ENCODE results near the gene SLC44A5. TPM values are rescaled to one million over a fixed set of nuclear protein-coding genes. Genes with fewer than 3 reads are reported as not detected.
A peak's percentile ranks its signal among the peaks of the same experiment; 100 is the strongest.

SLC44A5 gene
- total RNA-seq, 1 donor from 2014 or later, result 4.1 TPM

GRCh38 chr1:75470448-75470847 lies 140.5 kb downstream of the SLC44A5 start:
- no peak for DNase-seq (ENCODE audit: low spot score in 2 of 2, unreplicated experiment in 2 of 2)
- Mint-ChIP-seq H3K9me3 (peaks cover 14% of the 10 kb centered on the region), H3K27ac (no peak overlapping the region), H3K4me1 (peaks cover 15% of the 10 kb centered on the region), H3K4me3 (no peak overlapping the region), H3K27me3 (ENCODE audit: low read depth) (no peaks in the 10 kb centered on the region), H3K36me3 (no peaks in the 10 kb centered on the region)
- no peak for TF ChIP-seq CTCF (IDR thresholded peaks at IDR 0.05; ENCODE audit: unreplicated experiment)

DNA sequence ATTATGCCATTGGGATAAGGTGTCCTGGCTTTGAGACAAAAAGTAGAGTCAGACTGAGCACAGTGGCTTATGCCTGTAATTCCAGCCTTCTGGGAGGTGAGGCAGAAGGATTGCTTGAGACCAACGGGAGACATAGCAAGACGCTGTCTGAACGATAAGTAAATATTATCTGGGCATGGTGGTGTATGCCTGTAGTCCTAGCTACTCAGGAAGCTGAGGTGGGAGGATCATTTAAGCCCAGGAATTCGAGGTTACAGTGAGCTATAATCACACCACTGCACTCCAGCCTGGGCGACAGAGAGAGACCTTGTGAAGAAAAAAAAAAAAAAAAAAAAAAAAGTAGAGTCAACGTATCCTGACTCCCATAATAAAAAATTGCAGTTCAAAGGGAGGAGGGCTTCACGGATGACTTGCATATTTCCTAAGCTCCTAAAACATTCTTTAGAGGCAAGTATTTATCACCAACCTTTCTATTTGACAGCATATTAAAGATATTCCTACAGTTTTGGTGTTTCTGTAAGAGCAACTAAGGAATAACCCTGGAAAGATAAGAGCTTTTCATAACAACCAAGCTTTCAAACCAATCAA lies 141.2 kb downstream of the SLC44A5 start:
- H3K9me3 Mint-ChIP-seq, result peaks cover 20% of the 10 kb centered on the region

DNA sequence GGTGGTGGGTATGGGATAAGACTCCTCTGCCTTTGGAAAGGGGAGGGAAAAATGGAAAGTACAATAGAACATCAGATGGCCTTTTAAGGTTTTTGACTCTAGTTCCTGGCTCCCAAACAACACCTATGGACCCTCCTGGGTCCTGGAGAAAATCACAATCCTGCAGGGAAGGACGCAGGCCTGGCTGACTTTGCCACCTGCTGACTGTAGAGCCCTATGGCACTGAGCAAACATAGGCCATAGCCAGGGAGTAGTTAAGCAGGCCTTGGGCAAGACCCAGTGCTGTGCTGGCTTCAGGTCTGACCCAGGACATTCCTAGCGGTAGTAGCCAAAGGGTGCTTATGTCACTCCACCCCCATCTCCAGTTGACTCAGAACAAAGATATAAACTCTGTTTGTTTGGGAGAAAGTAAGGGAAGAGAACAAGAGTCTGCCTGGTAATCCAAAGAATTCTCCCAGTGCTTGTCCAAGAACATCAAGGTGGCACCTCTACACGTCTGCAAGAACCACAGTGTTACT lies 149.0 kb downstream of the SLC44A5 start:
- TF ChIP-seq CTCF (IDR thresholded peaks at IDR 0.05; ENCODE audit: unreplicated experiment), result no peak
- Mint-ChIP-seq H3K9me3 (peaks cover 25% of the 10 kb centered on the region), H3K36me3 (no peaks in the 10 kb centered on the region), H3K27me3 (ENCODE audit: low read depth) (no peaks in the 10 kb centered on the region), H3K27ac (no peak overlapping the region), H3K4me1 (no peaks in the 10 kb centered on the region), H3K4me3 (no peak overlapping the region)
- DNase-seq (ENCODE audit: low spot score in 2 of 2, unreplicated experiment in 2 of 2), result no peak

More for the DNA sequence above, 141.2 kb downstream of the SLC44A5 start:
- no peaks in the 10 kb centered on the region for H3K27me3 Mint-ChIP-seq (ENCODE audit: low read depth)
- no peak for DNase-seq (ENCODE audit: low spot score in 2 of 2, unreplicated experiment in 2 of 2)
- H3K27ac Mint-ChIP-seq, result peak overlapping the region; percentile 32
- no peak for TF ChIP-seq CTCF (IDR thresholded peaks at IDR 0.05; ENCODE audit: unreplicated experiment)
- H3K4me3 Mint-ChIP-seq, result no peak overlapping the region
- no peaks in the 10 kb centered on the region for H3K36me3 Mint-ChIP-seq
- H3K4me1 Mint-ChIP-seq, result peaks cover 15% of the 10 kb centered on the region

DNA sequence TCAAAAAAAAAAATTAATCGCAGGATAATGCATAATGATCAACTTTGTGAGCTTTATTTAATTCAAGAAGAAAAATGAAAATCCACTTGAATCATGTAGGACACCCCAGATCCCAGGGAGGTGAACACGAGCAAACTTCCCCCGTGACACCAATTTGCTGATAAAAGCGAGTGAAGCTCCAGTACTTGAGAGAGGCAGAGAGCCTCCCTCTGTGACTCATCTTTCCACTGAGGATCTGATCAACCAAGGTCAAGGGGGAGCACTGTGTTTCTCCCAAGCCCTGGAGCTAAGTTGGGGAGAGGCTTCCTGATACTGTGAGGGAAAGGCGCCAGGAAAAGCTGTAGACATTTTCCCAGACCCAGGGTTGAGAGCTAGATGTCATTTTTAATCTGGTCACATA lies 160.9 kb downstream of the SLC44A5 start:
- no peak for TF ChIP-seq CTCF (IDR thresholded peaks at IDR 0.05; ENCODE audit: unreplicated experiment)
- H3K9me3 Mint-ChIP-seq, result peaks cover 24% of the 10 kb centered on the region
- no peaks in the 10 kb centered on the region for H3K27me3 Mint-ChIP-seq (ENCODE audit: low read depth)
- H3K4me3 Mint-ChIP-seq, result no peak overlapping the region
- H3K4me1 Mint-ChIP-seq, result no peaks in the 10 kb centered on the region
- no peak for DNase-seq (ENCODE audit: low spot score in 2 of 2, unreplicated experiment in 2 of 2)
- no peak overlapping the region for H3K27ac Mint-ChIP-seq
- H3K36me3 Mint-ChIP-seq, result no peaks in the 10 kb centered on the region

DNA sequence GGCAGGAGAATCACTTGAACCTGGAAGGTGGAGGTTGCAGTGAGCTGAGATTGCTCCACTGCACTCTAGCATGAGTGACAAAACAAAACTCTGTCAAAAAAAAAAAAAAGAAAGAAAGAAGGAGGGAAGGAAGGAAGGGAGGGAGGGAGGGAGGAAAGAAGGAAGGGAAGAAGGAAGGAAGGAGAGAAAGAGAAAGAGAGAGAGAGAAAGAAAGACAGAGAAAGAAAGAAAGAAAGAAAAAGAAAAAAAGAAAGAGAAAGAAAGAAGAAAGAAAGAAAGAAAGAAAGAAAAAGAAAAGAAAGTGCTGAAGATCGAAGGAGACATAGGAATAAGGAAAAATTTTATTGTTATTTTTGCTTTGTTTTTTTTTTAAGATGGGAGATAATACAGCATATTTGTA lies 166.7 kb downstream of the SLC44A5 start:
- Mint-ChIP-seq H3K9me3 (no peaks in the 10 kb centered on the region), H3K27me3 (ENCODE audit: low read depth) (no peaks in the 10 kb centered on the region), H3K4me1 (no peaks in the 10 kb centered on the region), H3K4me3 (no peak overlapping the region), H3K36me3 (no peaks in the 10 kb centered on the region), H3K27ac (no peak overlapping the region)
- no peak for TF ChIP-seq CTCF (IDR thresholded peaks at IDR 0.05; ENCODE audit: unreplicated experiment)
- no peak for DNase-seq (ENCODE audit: low spot score in 2 of 2, unreplicated experiment in 2 of 2)
